Heart right ventricle (tissue), 16 donors: ENCODE measurements around the gene COPB1. TPM values are rescaled to one million over a fixed set of nuclear protein-coding genes. Genes with fewer than 3 reads are reported as not detected.

Source experiments
- ATAC-seq, 8 donors: fragments of 200-7000 bp; cut with Tn5 transposase; one replicate each; pipeline ENCODE4 v1.9.1; 2020; ENCODE audit warnings: mild to moderate bottlenecking in 8 of 8, moderate library complexity in 8 of 8, moderate number of reproducible peaks in 1 of 8
- DNase-seq, 2 donors: peaks; one replicate each; pipeline ENCODE4 v3.0.0-alpha.2; 2020
- H3K27ac ChIP-seq, 10 donors: fragments of 200-600 bp; sonication (generic) in 2 of 10; one replicate each; pipeline versions ENCODE4 v1.5.0 to v1.8.0; 2020 to 2022; ENCODE audit warnings: mild to moderate bottlenecking in 3 of 10
- H3K27me3 ChIP-seq, 7 donors: fragments of 200-600 bp; one replicate each; pipeline ENCODE4 v1.8.0; 2021 to 2022; ENCODE audit warnings: mild to moderate bottlenecking in 2 of 7
- H3K36me3 ChIP-seq, 9 donors: fragments of 200-600 bp; sonication (generic) in 1 of 9; one replicate each; pipeline versions ENCODE4 v1.5.0 to v1.8.0; 2020 to 2022; ENCODE audit warnings: mild to moderate bottlenecking in 2 of 9
- H3K4me1 ChIP-seq, 9 donors: fragments of 200-600 bp; sonication (generic) in 1 of 9; one replicate each; pipeline versions ENCODE4 v1.5.0 to v1.8.0; 2020 to 2022; ENCODE audit warnings: mild to moderate bottlenecking in 4 of 9
- H3K4me3 ChIP-seq, 10 donors: fragments of 200-600 bp; sonication (generic) in 2 of 10; one replicate each; pipeline versions ENCODE4 v1.5.0 to v1.8.0; 2020 to 2022; ENCODE audit warnings: mild to moderate bottlenecking in 7 of 10, moderate library complexity in 2 of 10
- H3K9me3 ChIP-seq, 11 donors: fragments of 200-600 bp in 10 of 11; sonication (generic) in 2 of 11; one replicate each; pipeline versions ENCODE4 v1.5.0 to v1.8.0; 2013 to 2022; ENCODE audit warnings: mild to moderate bottlenecking in 2 of 11, control low read depth in 1 of 11, moderate library complexity in 1 of 11
- WGBS, 2 donors: extraction: QIAGEN DNeasy Blood & Tissue Kit; methylation state at CpG; one replicate each; pipeline ENCODE4 v1.1.7; 2013; ENCODE audit warnings: inconsistent platforms in 1 of 2; 5-methylcytosine and 5-hydroxymethylcytosine counted together
- intact Hi-C, 10 donors: fragments of 100-400 bp; cut with DNase I; formaldehyde crosslinking; loops; one replicate each; pipeline versions ENCODE4 v1.11.1 to v1.14.2; 2022
- polyA plus RNA-seq, 2 donors: library from polyadenylated mRNA; stranded (reverse); fragments of 200-250 nt; gene quantifications; one replicate each; pipeline ENCODE4 v1.2.3, GENCODE V29; 2013
- total RNA-seq, 10 donors: library from RNA; stranded (reverse); fragmentation: NEBNext Ultra II Directional in 3 of 10; extraction: Animal tissue kit (Norgen Biotek cat#: 25700) in 3 of 10; gene quantifications; one replicate each; pipeline versions ENCODE4 v1.2.1 to v1.2.4, GENCODE V29; 2021 to 2023
- TF ChIP-seq, protein P1 (sequence below), 9 donors: fragments of 200-600 bp; sonication (generic) in 2 of 9; IDR thresholded peaks; one replicate each; pipeline versions ENCODE4 v1.5.0 to v1.8.0; 2021 to 2022; ENCODE audit warnings: antibody characterized with exemption in 9 of 9, mild to moderate bottlenecking in 5 of 9, moderate library complexity in 1 of 9
- donor health status: Arrhythmogenic right ventricular cardiomyopathy.
- donor health status: ischemic (EF 13 %, LVEDD 7.1; RV severe dilation, severe dysfunction).
- donor health status: healthy with polysubstance abuse.
- donor health status: DM: no; HTN: yes; CAD: no.
- donor health status: DM: no; HTN: no; CAD: no.
- donor health status: ischemic (EF 25% LVEDD 6.9; RV normal size, moderate dysfunction).
- donor health status: ischemic (EF 25% LVEDD 5.7; RV mildly dilated, moderate dysfunction).
- donor health status: healthy.
- donor health status: DM: yes; HTN: yes; CAD: no.
- donor health status: Ischemic cardiomyopathy.
- donor health status: ischemic (EF 35%, LVEDD 5.7; RV mildly dilated, moderate dysfunction).
- donor health status: nonischemic (EF 11% LVEDD 7.7; RV severe dilation, severe dysfunction).
- donor health status: DM: yes; HTN: yes; CAD: no.
- donor health status: PGD.
- donor health status: ischemic (EF 29% LVEDD 5.4; RV normal size, mild dysfunction).
- donor health status: nonischemic (EF 23%, LVEDD 6.1; RV moderate dilation, normal function).

Gene COPB1
- total and polyA plus RNA-seq, 12 donors: 28.4 to 60.0 (median 47.9) TPM

DNA sequence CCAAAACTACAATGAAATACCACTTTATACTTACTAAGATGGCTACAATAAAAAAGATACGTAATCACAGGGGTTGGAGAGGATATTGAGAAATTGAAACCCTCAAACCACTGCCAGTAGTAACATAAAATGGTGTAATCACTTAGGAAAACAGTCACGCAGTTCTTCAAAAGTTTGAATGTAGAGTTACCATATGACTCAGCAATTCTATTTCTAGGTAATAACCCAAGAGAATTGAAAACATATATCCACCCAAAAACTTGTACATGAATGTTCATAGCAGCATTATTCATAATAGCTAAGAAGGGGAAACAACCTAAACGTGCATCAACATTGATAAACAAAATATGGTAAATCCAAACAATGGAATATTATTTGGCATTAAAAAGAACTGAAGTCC lies 45.0 kb upstream of the COPB1 start:
- H3K27ac ChIP-seq: no peak overlapping the region
- no peak overlapping the region for H3K4me3 ChIP-seq
- peaks cover 0 to 57% (median 20%) of the 10 kb centered on the region in 9 donors for H3K4me1 ChIP-seq
- H3K9me3 ChIP-seq: no peaks in the 10 kb centered on the region
- H3K27me3 ChIP-seq: no peaks in the 10 kb centered on the region
- no peaks in the 10 kb centered on the region for H3K36me3 ChIP-seq
- intact Hi-C loops: loop anchor here in 6 of 10 donors (5.0 to 10.0 kb wide), 6 partner anchors 38 to 343 kb away; partner anchors contain the start of gene PDE3B (in 4 of the 6)
- WGBS, 2 donors: 73 to 77% methylated on average over 3 of the region's 3 CpGs
- TF ChIP-seq, protein P1, sequence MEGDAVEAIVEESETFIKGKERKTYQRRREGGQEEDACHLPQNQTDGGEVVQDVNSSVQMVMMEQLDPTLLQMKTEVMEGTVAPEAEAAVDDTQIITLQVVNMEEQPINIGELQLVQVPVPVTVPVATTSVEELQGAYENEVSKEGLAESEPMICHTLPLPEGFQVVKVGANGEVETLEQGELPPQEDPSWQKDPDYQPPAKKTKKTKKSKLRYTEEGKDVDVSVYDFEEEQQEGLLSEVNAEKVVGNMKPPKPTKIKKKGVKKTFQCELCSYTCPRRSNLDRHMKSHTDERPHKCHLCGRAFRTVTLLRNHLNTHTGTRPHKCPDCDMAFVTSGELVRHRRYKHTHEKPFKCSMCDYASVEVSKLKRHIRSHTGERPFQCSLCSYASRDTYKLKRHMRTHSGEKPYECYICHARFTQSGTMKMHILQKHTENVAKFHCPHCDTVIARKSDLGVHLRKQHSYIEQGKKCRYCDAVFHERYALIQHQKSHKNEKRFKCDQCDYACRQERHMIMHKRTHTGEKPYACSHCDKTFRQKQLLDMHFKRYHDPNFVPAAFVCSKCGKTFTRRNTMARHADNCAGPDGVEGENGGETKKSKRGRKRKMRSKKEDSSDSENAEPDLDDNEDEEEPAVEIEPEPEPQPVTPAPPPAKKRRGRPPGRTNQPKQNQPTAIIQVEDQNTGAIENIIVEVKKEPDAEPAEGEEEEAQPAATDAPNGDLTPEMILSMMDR (IDR thresholded peaks at IDR 0.05): no peak
- DNase-seq (no peak), ATAC-seq (no peak)

DNA sequence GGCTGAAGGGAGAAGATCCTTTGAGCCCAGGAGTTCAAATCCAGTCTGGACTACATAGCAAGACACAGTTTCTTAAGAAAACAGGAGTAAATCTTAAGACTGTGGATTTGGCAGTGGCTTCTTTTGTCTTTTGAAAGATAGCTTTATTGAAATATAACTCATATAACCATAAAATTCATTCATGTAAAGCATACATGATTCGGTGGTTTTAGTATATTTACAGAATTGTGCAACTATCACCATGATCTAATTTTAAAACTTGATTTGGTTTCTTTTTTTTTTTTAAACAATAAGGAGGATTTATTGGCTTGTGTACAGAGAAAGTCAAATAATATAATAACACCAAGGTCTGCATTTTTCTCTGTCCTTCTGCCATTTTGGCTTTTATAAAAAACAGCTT lies 43.6 kb upstream of the COPB1 start:
- no peak overlapping the region for H3K4me3 ChIP-seq
- H3K9me3 ChIP-seq: no peaks in the 10 kb centered on the region
- peaks cover 0 to 65% (median 31%) of the 10 kb centered on the region in 9 donors for H3K4me1 ChIP-seq
- no peaks in the 10 kb centered on the region for H3K36me3 ChIP-seq
- H3K27ac ChIP-seq: no peak overlapping the region
- ATAC-seq (no peak), DNase-seq (no peak)
- intact Hi-C loops: loop anchor here in 6 of 10 donors (5.0 to 10.0 kb wide), 6 partner anchors 39 to 344 kb away; partner anchors contain the start of gene PDE3B (in 4 of the 6)
- 81 to 87% methylated on average over 1 of the region's 1 CpG for whole genome bisulfite sequencing, 2 donors
- TF ChIP-seq, protein P1 (IDR thresholded peaks at IDR 0.05): no peak
- no peaks in the 10 kb centered on the region for H3K27me3 ChIP-seq

DNA sequence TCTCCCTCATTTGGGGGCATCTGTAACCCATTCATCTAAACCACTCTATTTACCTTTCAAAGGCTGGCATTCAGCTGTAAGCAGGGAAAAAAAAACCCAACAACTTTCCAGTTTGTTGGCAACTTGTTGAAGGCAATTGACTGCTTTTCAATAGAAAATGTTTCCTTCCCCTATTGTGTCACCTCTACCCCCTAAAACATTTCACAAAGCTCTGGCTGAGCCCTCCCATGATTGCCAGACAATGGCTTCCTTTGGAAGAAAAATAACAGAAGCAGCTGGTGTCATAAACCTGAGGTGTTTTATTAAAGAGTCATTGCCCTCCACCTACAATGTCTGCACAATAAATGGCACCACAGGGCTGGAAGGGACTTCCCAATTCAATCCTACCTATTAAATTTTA lies 42.7 kb upstream of the COPB1 start:
- no peaks in the 10 kb centered on the region for H3K36me3 ChIP-seq
- H3K27ac ChIP-seq: peak overlapping the region in 3 of 10 donors; percentile 14 to 72 (median 71)
- intact Hi-C loops: loop anchor here in 6 of 10 donors (5.0 to 10.0 kb wide), 6 partner anchors 40 to 345 kb away; partner anchors contain the start of gene PDE3B (in 4 of the 6)
- no peaks in the 10 kb centered on the region for H3K27me3 ChIP-seq
- H3K4me1 ChIP-seq: peaks cover 0 to 70% (median 38%) of the 10 kb centered on the region in 9 donors
- H3K4me3 ChIP-seq: no peak overlapping the region
- H3K9me3 ChIP-seq: no peaks in the 10 kb centered on the region
- TF ChIP-seq, protein P1 (IDR thresholded peaks at IDR 0.05): no peak
- ATAC-seq: no peak
- DNase-seq: no peak

DNA sequence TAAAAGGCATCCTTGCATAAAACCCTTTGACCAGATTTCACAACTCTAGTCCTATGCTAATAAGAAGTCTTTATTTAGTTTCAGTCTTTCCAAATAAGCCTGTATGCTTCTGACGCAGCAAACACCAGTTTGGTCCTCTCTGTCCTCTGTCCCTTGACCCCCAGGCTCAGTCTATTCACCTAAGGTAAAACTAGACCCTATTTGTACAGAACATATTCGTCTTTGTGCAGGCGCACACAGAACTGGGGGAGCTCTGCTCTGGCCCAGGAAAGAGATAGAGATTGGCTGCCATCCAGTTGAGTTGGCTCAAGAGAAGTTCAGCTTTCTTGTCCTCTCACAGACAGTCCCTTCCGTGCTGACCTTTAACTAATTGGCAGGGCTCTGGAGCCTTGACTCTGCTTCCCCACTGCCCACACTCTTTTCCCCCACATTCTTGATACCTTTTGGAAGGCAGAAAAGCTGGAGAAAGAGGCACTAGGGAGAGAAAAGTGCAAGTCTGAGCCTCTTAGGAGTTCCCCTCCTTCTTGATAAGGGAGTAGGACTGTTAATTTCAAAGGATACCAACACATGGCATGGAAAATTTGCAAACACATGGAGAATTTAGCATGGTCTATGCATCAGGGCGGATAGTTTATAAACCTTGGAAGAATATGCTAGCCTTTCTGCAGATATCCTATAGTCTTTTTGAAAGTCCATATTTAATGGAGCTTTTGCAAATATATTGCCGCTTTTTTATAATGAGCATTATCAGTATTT lies 41.8 kb upstream of the COPB1 start:
- 39% methylated on average over 6 of the region's 6 CpGs for WGBS, 2 donors
- DNase-seq (peak in 1 of 2 donors; percentile 61), ATAC-seq (peak; percentile 49 to 89 (median 78))
- Histone ChIP-seq H3K4me3 (no peak overlapping the region), H3K36me3 (no peaks in the 10 kb centered on the region), H3K27me3 (no peaks in the 10 kb centered on the region), H3K27ac (peak overlapping the region; percentile 1 to 72 (median 50)), H3K4me1 (peaks cover 0 to 78% (median 44%) of the 10 kb centered on the region in 9 donors), H3K9me3 (no peaks in the 10 kb centered on the region)
- TF ChIP-seq, protein P1 (IDR thresholded peaks at IDR 0.05): no peak
- intact Hi-C loops: loop anchor here in 6 of 10 donors (5.0 to 10.0 kb wide), 6 partner anchors 41 to 346 kb away; partner anchors contain the start of gene PDE3B (in 4 of the 6)
